DMS53 treated with DMSO at 0.1 percent for 48 hours (cell line): Measurements from ENCODE around the gene RFX5.
A peak's percentile ranks its signal among the peaks of the same experiment; 100 is the strongest.
"Not testable (repeated sequence)": the region's sequence is repeated elsewhere in the genome, so short reads cannot be mapped to it uniquely, and the experiment has no call there.

ENCODE experiments used
- DNase-seq: peaks from one replicate; lab custom pipeline; 2025; ENCODE audit not compliant: unreplicated experiment; lab: John Stamatoyannopoulos, UW

RFX5 gene

GRCh38 chr1:151346769-151347522 lies at the start of gene RFX5:
Gene RFX5 (minus strand): TSS chr1:151347252. CDS start chr1:151346320, 932 bp downstream.
- peak; percentile 95 for DNase-seq

- not testable (repeated sequence) for DNase-seq
These were observed 49.2 kb upstream of the RFX5 start for GRCh38 chr1:151396265-151396664.

GRCh38 chr1:151393583-151393982 lies 46.5 kb upstream of the RFX5 start:
- DNase-seq, result no peak

- DNase-seq, result no peak
These were observed 44.1 kb upstream of the RFX5 start for GRCh38 chr1:151391079-151391563.

- DNase-seq, result not testable (repeated sequence)
These were observed 43.4 kb upstream of the RFX5 start for GRCh38 chr1:151390221-151391078.

GRCh38 chr1:151386002-151386401 lies 39.0 kb upstream of the RFX5 start:
- no peak for DNase-seq

GRCh38 chr1:151384584-151384983 lies 37.5 kb upstream of the RFX5 start:
- DNase-seq, result no peak

GRCh38 chr1:151377150-151377884 lies 30.3 kb upstream of the RFX5 start:
- DNase-seq, result no peak

- no peak for DNase-seq
These were observed 26.1 kb upstream of the RFX5 start for GRCh38 chr1:151373196-151373595.

GRCh38 chr1:151372058-151372934 lies 25.2 kb upstream of the RFX5 start, which contains the start of gene SELENBP1:
Gene SELENBP1 (minus strand): TSS chr1:151372705. CDS start chr1:151372641, 64 bp downstream.
- DNase-seq, result peak; percentile 85

GRCh38 chr1:151371370-151372057 lies 24.5 kb upstream of the RFX5 start:
- DNase-seq, result peak; percentile 71

- no peak for DNase-seq
These were observed 23.3 kb upstream of the RFX5 start for GRCh38 chr1:151370211-151370911.

GRCh38 chr1:151369621-151370048 lies 22.6 kb upstream of the RFX5 start:
- DNase-seq, result no peak

GRCh38 chr1:151369302-151369610 lies 22.2 kb upstream of the RFX5 start:
- no peak for DNase-seq

GRCh38 chr1:151368393-151369301 lies 21.6 kb upstream of the RFX5 start:
- DNase-seq, result no peak

- DNase-seq, result no peak
These were observed 20.8 kb upstream of the RFX5 start for GRCh38 chr1:151367658-151368392.

- DNase-seq, result no peak
These were observed 17.9 kb upstream of the RFX5 start for GRCh38 chr1:151364996-151365395.
